HCEC 1CT (cell line): Measurements from ENCODE around the gene MIA2.
"Not testable (repeated sequence)": the region's sequence is repeated elsewhere in the genome, so short reads cannot be mapped to it uniquely, and the experiment has no call there.

Source experiments
- DNase-seq: peaks from one replicate; pipeline ENCODE4 v3.0.0-alpha.2; 2017

The MIA2 gene

GRCh38 chr14:39230416-39231035 lies 3.2 kb upstream of the MIA2 start:
- DNase-seq, result peak; percentile 11

GRCh38 chr14:39231751-39232553 lies 1.8 kb upstream of the MIA2 start:
- DNase-seq, result peak; percentile 67

- DNase-seq, result peak; percentile 86
Observed at GRCh38 chr14:39232554-39233415, 930 bp upstream of the MIA2 start.

- not testable (repeated sequence) for DNase-seq
Observed at GRCh38 chr14:39234986-39235385, 1.3 kb downstream of the MIA2 start.

GRCh38 chr14:39235466-39235865 lies 1.8 kb downstream of the MIA2 start:
- DNase-seq, result not testable (repeated sequence)

GRCh38 chr14:39240769-39241168 lies 7.1 kb downstream of the MIA2 start:
- DNase-seq, result no peak

GRCh38 chr14:39241637-39242036 lies 7.9 kb downstream of the MIA2 start:
- DNase-seq, result no peak

- DNase-seq, result no peak
Observed at GRCh38 chr14:39243831-39244230, 10.1 kb downstream of the MIA2 start.

GRCh38 chr14:39246618-39247017 lies 12.9 kb downstream of the MIA2 start:
- peak; percentile 33 for DNase-seq

GRCh38 chr14:39247256-39247655 lies 13.5 kb downstream of the MIA2 start:
- peak; percentile 84 for DNase-seq

- no peak for DNase-seq
Observed at GRCh38 chr14:39251547-39251946, 17.8 kb downstream of the MIA2 start.

- DNase-seq, result not testable (repeated sequence)
Observed at GRCh38 chr14:39257388-39257787, 23.7 kb downstream of the MIA2 start.

GRCh38 chr14:39258782-39259545 lies 25.2 kb downstream of the MIA2 start:
- no peak for DNase-seq

- DNase-seq, result not testable (repeated sequence)
Observed at GRCh38 chr14:39260161-39260560, 26.4 kb downstream of the MIA2 start.

- not testable (repeated sequence) for DNase-seq
Observed at GRCh38 chr14:39262214-39262613, 28.5 kb downstream of the MIA2 start.

GRCh38 chr14:39264057-39264456 lies 30.3 kb downstream of the MIA2 start:
- no peak for DNase-seq

- DNase-seq, result no peak
Observed at GRCh38 chr14:39264558-39264957, 30.8 kb downstream of the MIA2 start.

GRCh38 chr14:39265033-39265432 lies 31.3 kb downstream of the MIA2 start:
- peak; percentile 42 for DNase-seq

- no peak for DNase-seq
Observed at GRCh38 chr14:39265806-39266524, 32.2 kb downstream of the MIA2 start.

- peak; percentile 54 for DNase-seq
Observed at GRCh38 chr14:39266525-39266870, 32.8 kb downstream of the MIA2 start.

- peak; percentile 90 for DNase-seq
Observed at GRCh38 chr14:39266871-39267607, 33.3 kb downstream of the MIA2 start.
